Measurements from ENCODE around the gene POLR3B.

DNA sequence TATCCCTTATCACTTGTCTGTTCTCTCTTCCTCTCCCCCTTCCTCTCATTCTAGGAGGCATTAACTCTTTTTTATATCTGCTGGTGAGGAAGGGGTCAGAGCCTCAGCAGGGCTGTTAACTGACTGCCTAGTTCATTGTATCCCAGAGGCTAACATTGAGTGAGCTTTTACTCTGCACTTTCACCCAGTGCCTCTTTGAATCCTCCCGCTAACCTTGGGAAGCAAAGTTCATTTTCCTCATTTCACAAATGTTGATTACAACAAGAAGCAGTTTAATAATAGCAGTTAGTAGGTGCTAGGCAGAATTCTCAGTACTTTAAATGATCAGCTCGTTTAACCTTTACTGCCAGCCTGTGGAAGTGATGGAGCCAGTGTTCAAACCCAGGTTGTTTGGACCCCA lies 75.5 kb downstream of the POLR3B start:
- TF ChIP-seq, protein P1, sequence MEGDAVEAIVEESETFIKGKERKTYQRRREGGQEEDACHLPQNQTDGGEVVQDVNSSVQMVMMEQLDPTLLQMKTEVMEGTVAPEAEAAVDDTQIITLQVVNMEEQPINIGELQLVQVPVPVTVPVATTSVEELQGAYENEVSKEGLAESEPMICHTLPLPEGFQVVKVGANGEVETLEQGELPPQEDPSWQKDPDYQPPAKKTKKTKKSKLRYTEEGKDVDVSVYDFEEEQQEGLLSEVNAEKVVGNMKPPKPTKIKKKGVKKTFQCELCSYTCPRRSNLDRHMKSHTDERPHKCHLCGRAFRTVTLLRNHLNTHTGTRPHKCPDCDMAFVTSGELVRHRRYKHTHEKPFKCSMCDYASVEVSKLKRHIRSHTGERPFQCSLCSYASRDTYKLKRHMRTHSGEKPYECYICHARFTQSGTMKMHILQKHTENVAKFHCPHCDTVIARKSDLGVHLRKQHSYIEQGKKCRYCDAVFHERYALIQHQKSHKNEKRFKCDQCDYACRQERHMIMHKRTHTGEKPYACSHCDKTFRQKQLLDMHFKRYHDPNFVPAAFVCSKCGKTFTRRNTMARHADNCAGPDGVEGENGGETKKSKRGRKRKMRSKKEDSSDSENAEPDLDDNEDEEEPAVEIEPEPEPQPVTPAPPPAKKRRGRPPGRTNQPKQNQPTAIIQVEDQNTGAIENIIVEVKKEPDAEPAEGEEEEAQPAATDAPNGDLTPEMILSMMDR (conservative IDR thresholded peaks at IDR 0.05 in 1 of 2, IDR thresholded peaks at IDR 0.05 in 1 of 2; ENCODE audit: extremely low read depth in 1 of 2, insufficient read depth in 1 of 2, low read depth in 1 of 2, low read length in 2 of 2), result no peak
- TF ChIP-seq EZH2 (IDR thresholded peaks at IDR 0.05; ENCODE audit: borderline replicate concordance, low read length), result no peak

Measured in mammary epithelial cell (primary cell).